CD8-positive, alpha-beta memory T cell (primary cell): ENCODE measurements around the gene MON1A. TPM values are rescaled to one million over a fixed set of nuclear protein-coding genes. Genes with fewer than 3 reads are reported as not detected.

ENCODE experiments used
- CTCF ChIA-PET: fragments of 350-600 bp; sonication (Branson Sonifier 250); formaldehyde crosslinking; loops from one replicate; lab custom pipeline; 2021; ENCODE audit warnings: antibody characterized with exemption; lab: Charles Lee
- POLR2A ChIA-PET: fragments of 350-600 bp; sonication (Branson Sonifier 250); formaldehyde crosslinking; loops from one replicate; lab custom pipeline; 2021; ENCODE audit warnings: antibody characterized with exemption; lab: Charles Lee
- DNase-seq, 5 donors: peaks; one replicate each; pipeline versions ENCODE4 v3.0.0 to v3.0.0-alpha.2; 2020 to 2022; ENCODE audit warnings: mixed read lengths in 1 of 5
- H3K27ac ChIP-seq: one replicate; pipeline ENCODE4 v1.7.0; 2013; ENCODE audit warnings: low read depth, mild to moderate bottlenecking, low read length, moderate library complexity
- H3K27me3 ChIP-seq: 2 replicates; pipeline ENCODE4 v1.7.0; 2013; ENCODE audit warnings: low read length, mild to moderate bottlenecking; ENCODE audit not compliant: insufficient read depth, poor library complexity, severe bottlenecking
- H3K36me3 ChIP-seq: 2 replicates; pipeline ENCODE4 v1.7.0; 2013; ENCODE audit warnings: mild to moderate bottlenecking, low read length, moderate library complexity; ENCODE audit not compliant: insufficient read depth
- H3K4me1 ChIP-seq: 2 replicates; pipeline ENCODE4 v1.7.0; 2013; ENCODE audit warnings: mild to moderate bottlenecking, low read length, moderate library complexity; ENCODE audit not compliant: insufficient read depth
- H3K4me3 ChIP-seq: 2 replicates; pipeline ENCODE4 v1.7.0; 2013; ENCODE audit warnings: mild to moderate bottlenecking, low read length
- H3K9me3 ChIP-seq: 2 replicates; pipeline ENCODE4 v1.7.0; 2013; ENCODE audit warnings: mild to moderate bottlenecking, low read length
- H3K27ac Mint-ChIP-seq, 8 donors: one replicate each; pipeline ENCODE4 v1.8.0; 2020 to 2021; ENCODE audit warnings: mixed read lengths in 8 of 8, mild to moderate bottlenecking in 6 of 8, inconsistent platforms in 3 of 8, moderate library complexity in 3 of 8
- H3K27me3 Mint-ChIP-seq, 2 donors: one replicate each; pipeline ENCODE4 v1.8.0; 2020 to 2021; ENCODE audit warnings: mixed read lengths in 2 of 2, mild to moderate bottlenecking in 1 of 2, moderate library complexity in 1 of 2
- H3K36me3 Mint-ChIP-seq, 3 donors: one replicate each; pipeline ENCODE4 v1.8.0; 2020 to 2021; ENCODE audit warnings: mixed read lengths in 3 of 3, inconsistent platforms in 1 of 3, mild to moderate bottlenecking in 1 of 3
- H3K4me1 Mint-ChIP-seq, 3 donors: one replicate each; pipeline ENCODE4 v1.8.0; 2020 to 2021; ENCODE audit warnings: mixed read lengths in 3 of 3, inconsistent platforms in 1 of 3, mild to moderate bottlenecking in 1 of 3
- H3K4me3 Mint-ChIP-seq, 7 donors: one replicate each; pipeline ENCODE4 v1.8.0; 2020 to 2021; ENCODE audit warnings: mixed read lengths in 7 of 7, mild to moderate bottlenecking in 6 of 7, moderate library complexity in 4 of 7, inconsistent platforms in 2 of 7
- H3K9me3 Mint-ChIP-seq, 5 donors: one replicate each; pipeline ENCODE4 v1.8.0; 2020 to 2022; ENCODE audit warnings: mixed read lengths in 5 of 5, mild to moderate bottlenecking in 3 of 5, moderate library complexity in 2 of 5, inconsistent platforms in 1 of 5
- polyA plus RNA-seq: library from polyadenylated mRNA; unstranded; fragments of 300-500 nt; fragmentation: Illumina TruSeq; gene quantifications from one replicate; pipeline ENCODE4 v1.2.3, GENCODE V29; 2021
- total RNA-seq, 2 experiments: library from RNA; stranded (reverse); gene quantifications; one replicate each; pipeline ENCODE4 v1.2.3, GENCODE V29; 2021

The MON1A gene
- total and polyA plus RNA-seq, 3 experiments from 2014 or later = 17.9 to 22.4 (median 18.1) TPM

DNA sequence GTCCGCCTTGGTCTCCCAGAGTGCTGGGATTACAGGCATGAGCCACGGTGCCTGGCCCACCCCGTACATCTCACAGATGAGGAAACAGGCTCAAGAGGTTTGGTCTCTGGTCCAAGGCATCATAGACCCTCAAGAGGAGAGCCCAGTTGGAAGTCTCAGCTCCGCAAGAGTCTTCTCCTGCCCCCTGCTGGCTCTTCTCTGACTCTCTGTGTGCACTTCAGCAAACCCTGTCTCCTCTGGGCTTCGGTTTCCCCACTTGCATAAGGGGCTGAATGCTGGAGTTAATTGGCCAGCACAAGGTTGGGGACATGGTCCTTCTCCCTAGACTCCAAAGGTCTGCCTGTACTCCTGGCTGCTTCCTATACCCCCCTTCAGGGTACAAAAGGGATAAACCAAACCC lies 29.8 kb downstream of the MON1A start:
- H3K4me1 ChIP-seq = peaks cover 10% of the 10 kb centered on the region
- no peaks in the 10 kb centered on the region for H3K9me3 ChIP-seq
- no peaks in the 10 kb centered on the region for H3K36me3 ChIP-seq
- H3K4me1 Mint-ChIP-seq = peaks cover 3 to 12% (median 5%) of the 10 kb centered on the region in 3 donors
- no peaks in the 10 kb centered on the region for H3K9me3 Mint-ChIP-seq
- no peak overlapping the region for H3K4me3 ChIP-seq
- CTCF ChIA-PET = interaction anchor here (1.3 kb wide), 1 partner anchor 13 kb away, joined by 3 read pairs; no protein-coding TSS in a partner anchor
- H3K27ac Mint-ChIP-seq = peak overlapping the region in 1 of 8 donors; percentile 22
- POLR2A ChIA-PET = no interaction called here
- no peaks in the 10 kb centered on the region for H3K36me3 Mint-ChIP-seq
- H3K27me3 Mint-ChIP-seq = no peaks in the 10 kb centered on the region
- no peak overlapping the region for H3K4me3 Mint-ChIP-seq
- H3K27me3 ChIP-seq = no peaks in the 10 kb centered on the region
- no peak for DNase-seq
- no peak overlapping the region for H3K27ac ChIP-seq

DNA sequence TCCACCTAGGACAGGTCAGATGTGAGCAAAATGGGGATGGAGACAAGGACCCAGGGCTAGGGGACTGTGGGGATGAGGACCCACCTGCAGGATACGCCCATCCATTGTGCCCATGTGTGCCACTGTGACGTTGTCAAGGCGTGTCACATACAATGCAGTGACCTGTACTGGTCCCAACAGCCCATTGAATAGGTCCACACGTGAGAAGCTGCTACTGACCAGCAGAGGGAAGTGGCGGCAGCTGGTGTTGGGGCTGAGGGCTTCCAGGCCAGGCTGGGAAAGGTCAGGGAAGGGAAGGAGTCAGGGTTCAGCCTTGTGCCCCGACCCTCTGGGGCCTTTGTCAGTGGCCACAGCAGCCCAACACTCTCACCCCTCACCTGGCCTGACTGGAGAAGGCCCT lies 30.6 kb downstream of the MON1A start:
- Mint-ChIP-seq H3K27me3 (no peaks in the 10 kb centered on the region), H3K4me3 (no peak overlapping the region), H3K4me1 (peaks cover 2 to 8% (median 2%) of the 10 kb centered on the region in 3 donors), H3K9me3 (no peaks in the 10 kb centered on the region), H3K27ac (no peak overlapping the region), H3K36me3 (no peaks in the 10 kb centered on the region)
- Histone ChIP-seq H3K9me3 (no peaks in the 10 kb centered on the region), H3K36me3 (no peaks in the 10 kb centered on the region), H3K27me3 (no peaks in the 10 kb centered on the region), H3K27ac (no peak overlapping the region), H3K4me1 (peaks cover 2% of the 10 kb centered on the region), H3K4me3 (no peak overlapping the region)
- ChIA-PET POLR2A (no interaction called here), CTCF (interaction anchor here (1.3 kb wide), 1 partner anchor 13 kb away, joined by 3 read pairs; no protein-coding TSS in a partner anchor)
- DNase-seq = no peak

- Histone ChIP-seq H3K27ac (no peak overlapping the region), H3K27me3 (no peaks in the 10 kb centered on the region), H3K4me3 (no peak overlapping the region), H3K4me1 (no peaks in the 10 kb centered on the region), H3K9me3 (no peaks in the 10 kb centered on the region), H3K36me3 (no peaks in the 10 kb centered on the region)
- H3K4me3 Mint-ChIP-seq = no peak overlapping the region
- no peak for DNase-seq
- CTCF ChIA-PET = no interaction called here
- POLR2A ChIA-PET = no interaction called here
- H3K27me3 Mint-ChIP-seq = no peaks in the 10 kb centered on the region
- H3K9me3 Mint-ChIP-seq = no peaks in the 10 kb centered on the region
- H3K27ac Mint-ChIP-seq = no peak overlapping the region
- H3K4me1 Mint-ChIP-seq = peaks cover 0 to 3% (median 0%) of the 10 kb centered on the region in 3 donors
- H3K36me3 Mint-ChIP-seq = no peaks in the 10 kb centered on the region
These were observed 33.3 kb downstream of the MON1A start for GRCh38 chr3:49896345-49896744.

GRCh38 chr3:49895791-49896190 lies 33.8 kb downstream of the MON1A start:
- no peaks in the 10 kb centered on the region for H3K27me3 Mint-ChIP-seq
- POLR2A ChIA-PET = no interaction called here
- no peaks in the 10 kb centered on the region for H3K36me3 Mint-ChIP-seq
- H3K27ac ChIP-seq = no peak overlapping the region
- CTCF ChIA-PET = no interaction called here
- H3K4me1 ChIP-seq = no peaks in the 10 kb centered on the region
- no peaks in the 10 kb centered on the region for H3K4me1 Mint-ChIP-seq
- no peaks in the 10 kb centered on the region for H3K27me3 ChIP-seq
- H3K4me3 Mint-ChIP-seq = no peak overlapping the region
- no peak for DNase-seq
- H3K36me3 ChIP-seq = no peaks in the 10 kb centered on the region
- no peaks in the 10 kb centered on the region for H3K9me3 ChIP-seq
- H3K9me3 Mint-ChIP-seq = no peaks in the 10 kb centered on the region
- no peak overlapping the region for H3K27ac Mint-ChIP-seq
- H3K4me3 ChIP-seq = no peak overlapping the region

DNA sequence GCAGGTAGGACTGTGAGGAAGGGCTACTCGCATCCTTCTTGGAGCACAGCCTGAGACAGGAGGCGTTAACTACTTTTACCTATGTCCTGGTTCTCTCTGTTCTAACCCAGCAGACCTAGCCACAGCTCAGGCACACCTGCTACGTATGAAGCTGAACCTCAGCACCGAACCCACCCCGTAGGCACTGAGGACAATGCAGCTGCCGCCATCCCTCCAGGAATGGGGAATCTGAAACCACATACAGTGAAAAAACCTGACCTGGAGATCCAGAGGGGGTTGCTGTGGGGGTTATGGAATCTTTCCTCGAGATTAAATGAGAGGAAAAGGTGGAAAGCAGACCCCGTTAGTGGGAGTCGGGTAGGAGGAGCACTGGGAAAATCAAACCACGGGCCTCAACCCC lies 40.3 kb downstream of the MON1A start:
- no peaks in the 10 kb centered on the region for H3K27me3 ChIP-seq
- no peak overlapping the region for H3K27ac Mint-ChIP-seq
- no peak overlapping the region for H3K4me3 Mint-ChIP-seq
- no peaks in the 10 kb centered on the region for H3K4me1 Mint-ChIP-seq
- CTCF ChIA-PET = no interaction called here
- no peak for DNase-seq
- no peaks in the 10 kb centered on the region for H3K27me3 Mint-ChIP-seq
- H3K9me3 ChIP-seq = no peaks in the 10 kb centered on the region
- no peaks in the 10 kb centered on the region for H3K36me3 ChIP-seq
- no peak overlapping the region for H3K4me3 ChIP-seq
- POLR2A ChIA-PET = no interaction called here
- H3K36me3 Mint-ChIP-seq = no peaks in the 10 kb centered on the region
- no peaks in the 10 kb centered on the region for H3K9me3 Mint-ChIP-seq
- H3K27ac ChIP-seq = no peak overlapping the region
- H3K4me1 ChIP-seq = no peaks in the 10 kb centered on the region

GRCh38 chr3:49886922-49887265 lies 42.7 kb downstream of the MON1A start:
- no peaks in the 10 kb centered on the region for H3K9me3 ChIP-seq
- CTCF ChIA-PET = no interaction called here
- no peak overlapping the region for H3K4me3 Mint-ChIP-seq
- H3K27me3 Mint-ChIP-seq = peaks cover 0 to under 1% of the 10 kb centered on the region in 2 donors
- no peak overlapping the region for H3K27ac ChIP-seq
- no peak overlapping the region for H3K27ac Mint-ChIP-seq
- no peak overlapping the region for H3K4me3 ChIP-seq
- H3K4me1 ChIP-seq = no peaks in the 10 kb centered on the region
- POLR2A ChIA-PET = no interaction called here
- no peaks in the 10 kb centered on the region for H3K36me3 Mint-ChIP-seq
- H3K36me3 ChIP-seq = no peaks in the 10 kb centered on the region
- DNase-seq = no peak
- no peaks in the 10 kb centered on the region for H3K4me1 Mint-ChIP-seq
- H3K9me3 Mint-ChIP-seq = no peaks in the 10 kb centered on the region
- H3K27me3 ChIP-seq = no peaks in the 10 kb centered on the region

DNA sequence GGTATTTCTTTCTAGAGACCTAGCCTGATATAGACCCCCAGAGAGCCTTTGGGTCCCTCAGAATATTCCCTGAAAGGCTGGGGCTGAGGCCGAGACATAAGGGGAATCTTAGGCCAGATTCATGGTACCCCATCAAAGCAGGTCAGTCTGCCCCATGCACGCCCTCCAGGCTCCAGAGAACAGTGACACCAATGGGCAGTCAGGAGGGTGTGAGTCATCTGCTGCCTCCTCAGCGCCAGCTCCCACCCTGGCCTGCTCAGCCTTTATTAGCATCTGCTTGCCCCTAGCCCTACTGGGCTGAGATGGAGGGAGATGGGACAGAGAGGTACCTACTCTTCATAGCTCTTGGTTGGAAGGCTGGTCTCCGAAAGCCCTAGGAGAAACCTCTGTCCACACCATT lies 45.6 kb downstream of the MON1A start:
- POLR2A ChIA-PET = no interaction called here
- Histone ChIP-seq H3K27ac (no peak overlapping the region), H3K27me3 (no peaks in the 10 kb centered on the region), H3K9me3 (no peaks in the 10 kb centered on the region), H3K4me1 (no peaks in the 10 kb centered on the region), H3K36me3 (no peaks in the 10 kb centered on the region), H3K4me3 (no peak overlapping the region)
- H3K4me1 Mint-ChIP-seq = no peaks in the 10 kb centered on the region
- H3K4me3 Mint-ChIP-seq = no peak overlapping the region
- CTCF ChIA-PET = interaction anchor here (1.6 kb wide), 1 partner anchor 45 kb away, joined by 5 read pairs; no protein-coding TSS in a partner anchor
- H3K27ac Mint-ChIP-seq = no peak overlapping the region
- no peaks in the 10 kb centered on the region for H3K36me3 Mint-ChIP-seq
- peaks cover 0 to 4% of the 10 kb centered on the region in 2 donors for H3K27me3 Mint-ChIP-seq
- no peaks in the 10 kb centered on the region for H3K9me3 Mint-ChIP-seq
- no peak for DNase-seq

GRCh38 chr3:49882166-49882565 lies 47.4 kb downstream of the MON1A start:
- no peaks in the 10 kb centered on the region for H3K4me1 Mint-ChIP-seq
- Histone ChIP-seq H3K4me3 (no peak overlapping the region), H3K27me3 (no peaks in the 10 kb centered on the region), H3K9me3 (no peaks in the 10 kb centered on the region), H3K4me1 (no peaks in the 10 kb centered on the region), H3K36me3 (no peaks in the 10 kb centered on the region), H3K27ac (no peak overlapping the region)
- no peak overlapping the region for H3K4me3 Mint-ChIP-seq
- no peak overlapping the region for H3K27ac Mint-ChIP-seq
- H3K36me3 Mint-ChIP-seq = no peaks in the 10 kb centered on the region
- no peaks in the 10 kb centered on the region for H3K9me3 Mint-ChIP-seq
- ChIA-PET POLR2A (no interaction called here), CTCF (no interaction called here)
- H3K27me3 Mint-ChIP-seq = peaks cover 1 to 4% of the 10 kb centered on the region in 2 donors
- no peak for DNase-seq
